ENCODE results near the gene CAMTA1.

- no peak for TF ChIP-seq CTCF (IDR thresholded peaks at IDR 0.05)
- no peak for TF ChIP-seq POLR2A (IDR thresholded peaks at IDR 0.05)
These were observed 309.3 kb downstream of the CAMTA1 start for GRCh38 chr1:7094509-7094908.
